Astrocyte (in vitro differentiated cells and primary cell): ENCODE results near the gene RBM20. TPM values are rescaled to one million over a fixed set of nuclear protein-coding genes. Genes with fewer than 3 reads are reported as not detected.

Experiments
- DNase-seq: peaks from one replicate; pipeline ENCODE4 v3.0.0-alpha.2; 2010; ENCODE audit warnings: low read depth
- FAIRE-seq: peaks from 2 replicates; lab custom pipeline; 2011; peaks lifted over from hg19 to GRCh38; lab: Jason Lieb, UNC
- H2AFZ ChIP-seq: 2 replicates; pipeline ENCODE4 v1.6.0; 2012; ENCODE audit warnings: low read depth, low read length, inconsistent platforms
- H3K27ac ChIP-seq: 2 replicates; pipeline ENCODE4 v1.5.1; 2011; ENCODE audit warnings: low read depth, low read length, inconsistent platforms
- H3K27me3 ChIP-seq: 2 replicates; pipeline ENCODE4 v1.6.0; 2011; ENCODE audit warnings: low read length, inconsistent platforms; ENCODE audit not compliant: insufficient read depth
- H3K36me3 ChIP-seq: 2 replicates; pipeline ENCODE4 v1.5.1; 2011; ENCODE audit warnings: low read length, inconsistent platforms; ENCODE audit not compliant: insufficient read depth
- H3K4me1 ChIP-seq: 2 replicates; pipeline ENCODE4 v1.5.1; 2011; ENCODE audit warnings: low read length, inconsistent platforms; ENCODE audit not compliant: insufficient read depth
- H3K4me2 ChIP-seq: 2 replicates; pipeline ENCODE4 v1.6.0; 2012; ENCODE audit warnings: low read length, inconsistent platforms
- H3K4me3 ChIP-seq: 2 replicates; pipeline ENCODE4 v1.5.1; 2011; ENCODE audit warnings: low read depth, mild to moderate bottlenecking, low read length, inconsistent platforms; ENCODE audit not compliant: insufficient read depth
- H3K79me2 ChIP-seq: 2 replicates; pipeline ENCODE4 v1.6.0; 2012; ENCODE audit warnings: mild to moderate bottlenecking, low read length, inconsistent platforms; ENCODE audit not compliant: insufficient read depth
- H3K9ac ChIP-seq: 2 replicates; pipeline ENCODE4 v1.6.0; 2012; ENCODE audit warnings: mild to moderate bottlenecking, low read length, inconsistent platforms
- H3K9me3 ChIP-seq: 2 replicates; pipeline ENCODE4 v1.5.1; 2012; ENCODE audit warnings: low read depth, mild to moderate bottlenecking, low read length, inconsistent platforms; ENCODE audit not compliant: insufficient read depth
- H4K20me1 ChIP-seq: 2 replicates; pipeline ENCODE4 v1.6.0; 2012; ENCODE audit warnings: low read length, inconsistent platforms; ENCODE audit not compliant: insufficient read depth
- H3K27ac Mint-ChIP-seq: one replicate; pipeline ENCODE4 v1.8.0; 2021; ENCODE audit warnings: mild to moderate bottlenecking, mixed read lengths; ENCODE audit not compliant: unreplicated experiment
- H3K27me3 Mint-ChIP-seq: one replicate; pipeline ENCODE4 v1.8.0; 2021; ENCODE audit warnings: low read depth, mixed read lengths; ENCODE audit not compliant: unreplicated experiment
- H3K36me3 Mint-ChIP-seq: one replicate; pipeline ENCODE4 v1.8.0; 2021; ENCODE audit warnings: low read depth, mixed read lengths; ENCODE audit not compliant: unreplicated experiment
- H3K4me1 Mint-ChIP-seq: one replicate; pipeline ENCODE4 v1.8.0; 2021; ENCODE audit warnings: low read depth, mixed read lengths; ENCODE audit not compliant: unreplicated experiment
- H3K4me3 Mint-ChIP-seq: one replicate; pipeline ENCODE4 v1.8.0; 2021; ENCODE audit warnings: mild to moderate bottlenecking, moderate library complexity, mixed read lengths; ENCODE audit not compliant: unreplicated experiment
- H3K9me3 Mint-ChIP-seq: one replicate; pipeline ENCODE4 v1.8.0; 2021; ENCODE audit warnings: mild to moderate bottlenecking, mixed read lengths; ENCODE audit not compliant: unreplicated experiment
- CTCF ChIP-seq: IDR thresholded peaks from 2 replicates; pipeline ENCODE4 v1.5.1; 2011; ENCODE audit warnings: low read depth, mild to moderate bottlenecking, inconsistent platforms, low read length, moderate library complexity; ENCODE audit not compliant: insufficient read depth
- EZH2 ChIP-seq: IDR thresholded peaks from 2 replicates; pipeline ENCODE4 v1.6.1; 2012; ENCODE audit warnings: mild to moderate bottlenecking, low read length, inconsistent platforms; ENCODE audit not compliant: insufficient read depth
- total RNA-seq: library from RNA; stranded (reverse); gene quantifications from 2 replicates; pipeline ENCODE4 v1.2.1, GENCODE V29; 2021

Gene RBM20
- total RNA-seq, 1 donor from 2014 or later, result 1.5 TPM

- Mint-ChIP-seq H3K27ac (no peak overlapping the region), H3K4me1 (peaks cover 2% of the 10 kb centered on the region), H3K9me3 (no peaks in the 10 kb centered on the region), H3K4me3 (no peak overlapping the region), H3K27me3 (no peaks in the 10 kb centered on the region), H3K36me3 (no peaks in the 10 kb centered on the region)
- DNase-seq (no peak), FAIRE-seq (no peak)
- no peaks in the 10 kb centered on the region for H4K20me1 ChIP-seq
- no peaks in the 10 kb centered on the region for H3K79me2 ChIP-seq
- H3K36me3 ChIP-seq, result no peaks in the 10 kb centered on the region
- no peak overlapping the region for H3K4me3 ChIP-seq
- H3K27ac ChIP-seq, result no peak overlapping the region
- TF ChIP-seq EZH2, result no peak
- no peak for TF ChIP-seq CTCF
- H3K27me3 ChIP-seq, result no peaks in the 10 kb centered on the region
- peaks cover 3% of the 10 kb centered on the region for H3K4me1 ChIP-seq
- H2AFZ ChIP-seq, result no peak overlapping the region
- no peak overlapping the region for H3K9ac ChIP-seq
- H3K9me3 ChIP-seq, result no peaks in the 10 kb centered on the region
- no peak overlapping the region for H3K4me2 ChIP-seq
These were observed 147.5 kb downstream of the RBM20 start for GRCh38 chr10:110791541-110792073.

- H3K4me1 ChIP-seq, result peaks cover 3% of the 10 kb centered on the region
- no peaks in the 10 kb centered on the region for H3K36me3 Mint-ChIP-seq
- no peak overlapping the region for H3K9ac ChIP-seq
- H3K79me2 ChIP-seq, result no peaks in the 10 kb centered on the region
- no peaks in the 10 kb centered on the region for H3K9me3 ChIP-seq
- H3K27me3 Mint-ChIP-seq, result no peaks in the 10 kb centered on the region
- no peaks in the 10 kb centered on the region for H3K27me3 ChIP-seq
- no peak overlapping the region for H3K27ac Mint-ChIP-seq
- FAIRE-seq, result no peak
- no peak overlapping the region for H3K4me3 ChIP-seq
- H3K4me1 Mint-ChIP-seq, result peaks cover 2% of the 10 kb centered on the region
- no peak for TF ChIP-seq CTCF
- no peak for TF ChIP-seq EZH2
- no peak overlapping the region for H3K4me2 ChIP-seq
- H3K27ac ChIP-seq, result no peak overlapping the region
- H3K36me3 ChIP-seq, result no peaks in the 10 kb centered on the region
- DNase-seq, result no peak
- H2AFZ ChIP-seq, result no peak overlapping the region
- H4K20me1 ChIP-seq, result no peaks in the 10 kb centered on the region
- H3K9me3 Mint-ChIP-seq, result no peaks in the 10 kb centered on the region
- no peak overlapping the region for H3K4me3 Mint-ChIP-seq
These were observed 148.5 kb downstream of the RBM20 start for GRCh38 chr10:110792476-110793125.
